HG03442 (cell line): ENCODE results near the gene FCN2.

Experiments
- ATAC-seq: cut with Tn5 transposase; IDR thresholded peaks from one replicate; pipeline ENCODE4 v1.9.1; 2021; ENCODE audit warnings: mild to moderate bottlenecking, moderate library complexity; ENCODE audit not compliant: unreplicated experiment

FCN2 gene

DNA sequence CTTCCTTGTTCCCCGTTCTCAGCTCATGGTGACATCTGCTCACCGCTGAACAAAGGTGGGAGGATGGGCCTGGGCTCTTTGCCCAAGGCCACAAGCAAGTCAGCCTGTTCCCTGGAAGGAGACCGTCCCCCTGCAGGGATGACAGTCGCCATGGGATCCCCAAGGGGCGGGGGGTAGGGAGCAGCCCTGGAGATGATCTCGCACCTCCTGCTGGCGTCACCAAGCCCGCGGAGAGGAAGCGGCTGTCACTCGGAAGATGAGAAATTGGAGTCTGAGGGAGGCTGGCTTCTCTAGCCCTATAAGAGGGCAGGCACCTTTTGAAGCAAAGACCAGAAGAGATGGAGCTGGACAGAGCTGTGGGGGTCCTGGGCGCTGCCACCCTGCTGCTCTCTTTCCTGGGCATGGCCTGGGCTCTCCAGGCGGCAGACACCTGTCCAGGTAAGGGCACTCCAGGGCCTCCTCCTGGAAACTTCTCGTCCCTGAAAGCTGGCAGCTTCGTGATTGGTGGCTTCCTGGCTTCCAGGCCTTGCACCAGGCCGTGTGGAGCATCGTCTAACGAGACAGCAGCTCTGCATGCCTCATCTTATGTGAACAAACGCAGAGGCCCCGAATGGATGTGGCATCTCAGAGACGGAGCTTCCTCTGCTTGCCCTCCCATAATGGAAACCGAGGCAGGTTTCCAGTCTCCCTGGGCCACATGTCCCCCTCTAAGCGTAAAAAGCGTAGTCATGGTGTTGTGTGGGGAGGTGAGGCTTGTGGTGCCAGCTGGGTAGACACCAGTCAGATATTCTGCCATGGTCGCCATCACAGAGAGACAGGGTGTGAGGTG lies at the start of gene FCN2:
TSS of gene FCN2 (plus strand) at position 327 of the 829 bp plus-strand sequence. CDS start at position 339, 12 bp downstream.
- no peak for ATAC-seq

GRCh38 chr9:134830926-134831720 lies 49.5 kb upstream of the FCN2 start:
- ATAC-seq, result no peak

- ATAC-seq, result no peak
Observed at GRCh38 chr9:134832471-134832870, 48.1 kb upstream of the FCN2 start.

DNA sequence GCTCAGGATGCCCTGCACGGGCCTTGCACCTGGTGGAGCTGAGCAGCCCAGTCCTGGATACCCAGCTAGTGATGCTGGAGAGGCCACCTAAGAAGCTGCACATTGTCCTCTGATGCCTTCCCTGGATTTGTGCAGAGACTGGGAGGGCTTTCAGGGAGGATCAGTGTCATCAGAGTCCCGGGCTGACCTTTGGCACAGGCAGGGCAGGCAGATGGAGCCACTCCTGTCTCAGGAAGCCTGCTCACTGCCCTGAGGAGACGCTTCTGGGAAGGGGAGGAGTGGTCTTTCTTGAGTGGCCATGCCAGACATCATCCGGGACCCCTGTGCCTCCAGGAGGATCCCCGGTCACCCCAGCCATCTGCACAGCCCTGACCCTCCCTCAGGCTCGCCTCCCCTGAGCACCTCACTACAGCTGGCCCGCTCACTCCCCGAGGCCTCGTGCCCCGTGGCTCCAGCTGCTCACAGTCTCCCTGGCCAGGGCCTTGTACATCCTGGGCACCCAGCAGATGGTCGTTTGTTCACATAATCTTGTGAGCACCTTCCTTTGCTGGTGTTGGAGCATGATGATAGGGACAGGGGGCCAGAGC lies 47.2 kb upstream of the FCN2 start:
- no peak for ATAC-seq

DNA sequence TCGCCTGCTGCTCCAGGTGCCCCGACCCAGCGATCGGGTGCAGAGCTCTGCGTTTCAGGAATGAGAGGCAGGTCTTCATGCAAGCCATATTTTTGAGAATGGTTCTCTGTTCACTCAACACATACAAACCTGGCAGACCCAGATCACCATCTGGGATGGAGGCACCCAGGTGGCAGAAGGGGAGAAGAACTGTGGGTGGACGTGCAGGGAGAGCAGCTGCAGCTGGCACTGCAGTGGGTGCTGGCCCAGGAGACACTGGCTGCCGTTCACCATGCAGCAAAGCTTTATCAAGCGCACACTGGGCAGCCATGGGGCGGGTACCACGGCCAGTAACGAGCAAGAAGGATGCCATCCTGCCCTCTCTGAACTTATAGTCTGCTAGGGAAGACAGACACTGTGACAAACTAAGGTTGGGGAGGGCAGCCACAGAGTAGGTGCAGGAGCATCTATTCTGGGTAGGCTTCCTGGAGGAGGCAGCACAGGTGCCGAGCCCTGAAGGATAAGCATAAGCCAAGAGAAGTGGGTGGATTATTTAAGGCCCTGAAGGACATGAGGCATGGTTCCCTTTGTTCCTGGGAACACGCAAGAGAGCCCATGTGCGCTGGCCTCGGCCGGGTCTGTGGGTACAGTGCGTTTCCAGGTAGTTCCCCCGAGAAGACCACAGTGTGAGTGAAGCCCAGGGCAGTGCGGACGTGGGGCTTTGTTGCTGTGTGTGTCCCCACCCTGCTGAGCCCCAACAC lies 46.2 kb upstream of the FCN2 start:
- ATAC-seq, result no peak

DNA sequence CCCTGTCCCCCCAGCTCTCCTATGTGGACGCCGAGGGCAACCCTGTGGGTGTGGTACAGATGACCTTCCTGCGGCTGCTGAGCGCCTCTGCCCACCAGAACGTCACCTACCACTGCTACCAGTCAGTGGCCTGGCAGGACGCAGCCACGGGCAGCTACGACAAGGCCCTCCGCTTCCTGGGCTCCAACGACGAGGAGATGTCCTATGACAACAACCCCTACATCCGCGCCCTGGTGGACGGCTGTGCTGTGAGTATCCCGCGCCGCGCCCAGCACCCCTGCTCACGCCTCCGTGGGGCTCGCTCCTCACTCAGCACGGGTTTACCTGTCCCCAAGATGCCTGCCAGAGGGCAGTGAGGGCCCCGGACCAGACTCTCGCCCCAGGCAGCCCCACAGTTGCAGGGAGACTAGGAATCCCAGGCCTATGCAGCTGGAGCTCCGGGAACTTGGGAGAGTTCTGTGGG lies 45.6 kb upstream of the FCN2 start:
- ATAC-seq, result no peak

GRCh38 chr9:134835448-134835847 lies 45.2 kb upstream of the FCN2 start:
- no peak for ATAC-seq

GRCh38 chr9:134835987-134836386 lies 44.6 kb upstream of the FCN2 start:
- ATAC-seq, result no peak

- ATAC-seq, result no peak
Observed at GRCh38 chr9:134836406-134836970, 44.1 kb upstream of the FCN2 start.

GRCh38 chr9:134837529-134837928 lies 43.1 kb upstream of the FCN2 start:
- ATAC-seq, result no peak

DNA sequence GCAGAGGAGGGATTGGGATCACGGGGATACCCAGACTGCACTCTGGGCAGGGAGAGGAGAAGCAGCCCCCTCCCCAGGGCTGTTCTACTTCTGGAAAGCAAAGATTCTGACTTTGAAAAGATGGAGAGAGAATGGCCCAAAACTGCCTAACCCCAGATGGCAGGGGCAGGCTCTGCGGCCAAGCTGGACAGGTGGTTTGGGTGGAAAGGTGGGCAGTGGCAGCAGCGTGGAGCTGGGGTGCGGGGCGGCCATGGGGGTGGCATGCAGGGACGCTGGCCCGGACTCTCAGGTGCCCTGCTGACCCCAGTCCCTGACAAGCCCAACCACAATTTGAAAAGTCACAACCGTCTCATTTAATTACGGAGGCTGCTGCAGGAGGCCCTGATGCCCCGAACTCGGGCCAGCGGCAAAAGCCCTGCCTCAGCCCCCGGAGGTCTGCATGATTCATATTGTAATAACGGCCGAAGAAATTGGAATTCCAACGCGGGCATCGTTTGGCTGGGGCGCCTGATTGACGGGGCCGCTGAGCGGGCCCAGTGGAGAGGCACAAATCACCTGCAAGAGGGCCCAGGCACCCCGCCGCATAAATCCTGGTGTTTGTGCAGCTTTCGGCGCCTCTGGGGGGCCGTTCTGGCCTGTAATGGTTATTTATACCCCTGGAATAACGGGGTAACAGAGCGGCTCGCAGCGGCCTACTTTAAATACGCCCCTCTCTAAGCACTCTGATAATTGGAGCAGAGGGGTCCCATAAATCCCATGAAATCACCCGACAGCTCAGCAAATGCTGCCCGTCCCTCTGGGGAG lies 41.8 kb upstream of the FCN2 start:
- ATAC-seq, result no peak

DNA sequence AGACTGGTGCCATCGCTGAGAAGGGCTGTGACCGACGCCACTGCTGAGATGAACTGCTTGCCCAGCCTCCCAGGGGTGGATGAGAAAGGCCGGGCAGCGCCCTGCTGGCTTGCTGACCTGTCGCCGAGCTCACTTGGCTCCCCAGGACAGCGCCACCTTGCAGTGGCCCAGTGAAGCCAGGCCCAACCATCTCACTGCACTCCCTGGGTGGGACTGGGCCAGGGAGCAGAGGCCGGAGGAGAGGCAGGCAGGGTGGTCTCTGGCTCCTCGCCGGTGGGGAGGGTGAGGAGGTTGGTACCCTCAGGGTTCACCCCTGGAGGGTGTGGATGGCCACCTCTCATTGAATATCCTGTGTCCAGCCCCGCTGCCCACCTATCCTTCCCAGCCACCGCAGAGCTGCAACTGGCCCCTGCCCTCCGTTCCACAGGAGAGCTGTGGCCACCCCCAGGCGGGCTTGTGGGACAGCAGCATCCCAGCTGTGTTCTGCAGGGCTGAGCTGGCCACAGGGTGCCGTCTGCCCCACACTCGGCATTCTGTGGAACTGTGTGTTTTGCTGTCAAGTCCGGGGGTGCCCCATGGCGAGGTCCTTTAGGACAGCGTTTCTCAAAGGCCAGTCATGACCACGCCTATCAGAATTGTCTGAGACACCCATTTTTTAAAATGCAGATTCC lies 41.0 kb upstream of the FCN2 start:
- no peak for ATAC-seq

- ATAC-seq, result no peak
Observed at GRCh38 chr9:134840511-134840910, 40.1 kb upstream of the FCN2 start.

GRCh38 chr9:134841180-134841904 lies 39.3 kb upstream of the FCN2 start:
- no peak for ATAC-seq

GRCh38 chr9:134842321-134842720 lies 38.3 kb upstream of the FCN2 start:
- no peak for ATAC-seq

- ATAC-seq, result no peak
Observed at GRCh38 chr9:134843740-134844139, 36.9 kb upstream of the FCN2 start.

- no peak for ATAC-seq
Observed at GRCh38 chr9:134844821-134845220, 35.8 kb upstream of the FCN2 start.

DNA sequence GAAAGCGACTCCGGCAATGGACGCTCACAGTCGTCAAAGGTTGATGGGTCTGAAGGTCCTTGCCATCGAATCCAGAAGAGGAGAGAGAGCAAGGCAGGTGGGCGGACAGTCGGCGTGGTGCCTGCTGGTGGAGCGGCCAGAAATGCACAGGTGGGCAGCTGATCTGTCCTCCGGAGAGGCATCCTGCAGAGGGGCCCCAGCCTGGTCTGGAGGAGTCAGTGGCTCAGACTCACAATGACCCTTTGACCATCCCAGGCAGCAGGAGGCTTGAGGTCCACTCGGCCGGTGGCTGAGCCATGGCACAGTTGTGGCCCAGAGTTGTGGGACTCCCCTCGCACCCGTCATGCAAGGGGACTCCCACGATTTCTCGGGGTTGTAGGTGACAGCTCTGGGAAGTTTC lies 34.4 kb upstream of the FCN2 start:
- no peak for ATAC-seq

- no peak for ATAC-seq
Observed at GRCh38 chr9:134846699-134847098, 33.9 kb upstream of the FCN2 start.
